SKM-1 (cell line): ENCODE measurements around the gene SULT2B1.

Source experiments
- DNase-seq: peaks from one replicate; lab custom pipeline; 2025; ENCODE audit not compliant: unreplicated experiment; lab: John Stamatoyannopoulos, UW

SULT2B1 gene

DNA sequence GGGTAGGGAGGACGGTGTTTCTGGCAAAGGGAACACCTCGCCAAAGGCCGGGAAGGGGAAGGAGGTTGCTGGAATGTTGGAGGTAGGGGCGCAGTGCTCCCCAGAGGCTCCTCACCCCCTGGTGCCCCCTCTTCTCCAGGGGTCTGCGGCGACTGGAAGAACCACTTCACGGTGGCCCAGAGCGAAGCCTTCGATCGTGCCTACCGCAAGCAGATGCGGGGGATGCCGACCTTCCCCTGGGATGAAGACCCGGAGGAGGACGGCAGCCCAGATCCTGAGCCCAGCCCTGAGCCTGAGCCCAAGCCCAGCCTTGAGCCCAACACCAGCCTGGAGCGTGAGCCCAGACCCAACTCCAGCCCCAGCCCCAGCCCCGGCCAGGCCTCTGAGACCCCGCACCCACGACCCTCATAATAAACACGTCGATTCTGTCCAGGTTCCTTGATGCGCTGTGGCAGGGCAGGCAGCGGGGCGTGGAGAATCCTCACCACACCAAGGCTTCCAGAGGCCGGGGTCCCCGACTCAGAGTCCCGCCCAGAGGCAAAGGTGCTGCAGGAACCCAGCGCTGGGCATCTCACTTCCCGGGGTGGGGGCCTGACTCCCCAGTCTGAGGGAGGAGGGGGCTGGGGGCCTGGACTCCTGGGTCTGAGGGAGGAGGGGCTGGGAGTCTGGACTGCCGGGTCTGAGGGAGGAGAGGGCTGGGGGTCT, 47.2 kb downstream of the SULT2B1 start:
- DNase-seq, result no peak

DNA sequence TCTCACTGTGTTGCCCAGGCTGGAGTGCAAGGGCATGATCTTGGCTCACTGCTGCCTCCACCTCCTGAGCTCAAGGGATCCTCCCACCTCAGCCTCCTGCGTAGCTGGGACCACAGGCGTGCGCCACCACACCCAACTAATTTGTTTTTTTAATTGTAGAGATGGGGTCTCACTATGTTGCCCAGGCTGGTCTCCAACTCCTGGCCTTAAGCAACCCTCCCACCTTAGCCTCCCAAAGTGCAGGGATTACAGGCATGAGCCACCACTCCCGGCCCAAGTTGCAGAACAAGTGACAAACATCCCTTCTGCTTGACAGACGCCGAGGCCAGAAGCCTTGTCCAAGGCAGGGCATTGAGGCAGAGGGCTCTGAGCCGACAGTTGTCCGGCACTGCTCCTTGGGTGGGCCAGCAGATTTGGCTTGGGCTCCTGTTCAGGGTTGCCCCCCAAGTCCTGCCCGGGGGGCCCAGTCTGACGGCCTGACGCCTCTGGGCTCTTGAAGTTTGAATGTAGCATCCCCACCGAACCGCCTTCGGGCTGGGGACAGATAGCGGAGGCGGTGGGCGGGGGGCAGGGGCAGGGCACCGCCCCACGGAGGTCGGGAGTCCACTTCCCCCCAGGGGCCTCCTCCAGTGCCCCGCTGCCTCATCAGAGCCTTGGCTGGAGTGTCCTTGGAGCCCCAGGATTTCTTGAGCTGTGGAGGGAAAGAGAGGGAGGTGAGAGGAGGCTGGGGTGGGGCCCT, 48.9 kb downstream of the SULT2B1 start:
- no peak for DNase-seq

GRCh38 chr19:48603001-48603400, 51.0 kb downstream of the SULT2B1 start:
- DNase-seq, result no peak

GRCh38 chr19:48603449-48603848, 51.5 kb downstream of the SULT2B1 start:
- no peak for DNase-seq

DNA sequence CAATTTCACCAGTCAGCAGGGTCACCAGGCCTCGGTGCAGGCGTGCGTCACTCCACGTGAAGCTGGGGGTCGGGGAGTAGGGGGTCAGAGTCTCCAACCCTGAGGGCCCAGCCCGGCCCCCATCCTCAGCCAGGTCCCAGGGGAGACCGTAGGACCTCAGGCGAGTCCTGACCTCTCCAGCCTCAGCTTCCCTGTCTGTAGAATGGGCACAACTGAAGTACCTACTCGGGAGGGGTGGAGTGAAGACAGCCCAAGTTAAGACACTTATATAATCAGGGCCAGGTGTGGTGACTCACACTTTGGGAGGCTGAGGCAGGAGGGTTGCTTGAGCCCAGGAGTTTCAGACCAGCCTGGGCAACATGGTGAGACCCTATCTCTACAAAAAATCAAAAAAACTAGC, 51.9 kb downstream of the SULT2B1 start:
- no peak for DNase-seq

DNA sequence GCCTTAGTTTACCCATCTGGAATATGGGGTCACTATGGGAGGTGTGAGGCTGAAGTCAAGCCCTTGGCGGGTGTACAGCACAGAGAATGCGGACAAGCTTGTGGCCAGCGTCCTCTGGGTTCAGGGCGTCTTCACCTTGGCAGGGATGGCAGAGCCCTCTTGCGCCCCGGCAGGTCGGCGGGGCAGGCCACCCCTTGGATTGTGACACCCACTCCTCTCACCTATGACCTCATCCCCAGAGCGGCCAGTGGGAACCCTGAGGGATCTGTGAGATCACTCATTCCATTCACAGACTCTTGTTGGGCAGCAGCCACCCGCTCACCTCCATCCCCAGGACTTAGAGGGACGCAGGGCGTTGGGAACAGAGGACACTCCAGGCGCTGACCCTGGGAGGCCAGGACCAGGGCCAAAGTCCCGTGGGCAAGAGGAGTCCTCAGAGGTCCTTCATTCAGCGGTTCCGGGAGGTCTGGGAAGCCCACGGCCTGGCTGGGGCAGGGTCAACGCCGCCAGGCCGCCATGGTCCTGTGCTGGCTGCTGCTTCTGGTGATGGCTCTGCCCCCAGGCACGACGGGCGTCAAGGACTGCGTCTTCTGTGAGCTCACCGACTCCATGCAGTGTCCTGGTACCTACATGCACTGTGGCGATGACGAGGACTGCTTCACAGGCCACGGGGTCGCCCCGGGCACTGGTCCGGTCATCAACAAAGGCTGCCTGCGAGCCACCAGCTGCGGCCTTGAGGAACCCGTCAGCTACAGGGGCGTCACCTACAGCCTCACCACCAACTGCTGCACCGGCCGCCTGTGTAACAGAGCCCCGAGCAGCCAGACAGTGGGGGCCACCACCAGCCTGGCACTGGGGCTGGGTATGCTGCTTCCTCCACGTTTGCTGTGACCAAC, 54.7 kb downstream of the SULT2B1 start, which contains the start of gene SPACA4:
TSS of gene SPACA4 (plus strand) at position 280 of the 896 bp plus-strand sequence. CDS start at position 517, 237 bp downstream.
- DNase-seq, result no peak

DNA sequence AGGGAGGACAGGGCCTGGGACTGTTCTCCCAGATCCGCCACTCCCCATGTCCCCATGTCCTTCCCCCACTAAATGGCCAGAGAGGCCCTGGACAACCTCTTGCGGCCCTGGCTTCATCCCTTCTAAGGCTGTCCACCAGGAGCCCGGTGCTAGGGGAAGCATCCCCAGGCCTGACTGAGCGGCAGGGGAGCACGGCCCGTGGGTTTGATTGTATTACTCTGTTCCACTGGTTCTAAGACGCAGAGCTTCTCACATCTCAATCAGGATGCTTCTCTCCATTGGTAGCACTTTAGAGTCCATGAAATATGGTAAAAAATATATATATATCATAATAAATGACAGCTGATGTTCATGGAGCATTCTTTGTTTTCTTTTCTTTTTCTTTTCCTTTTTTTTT, 55.4 kb downstream of the SULT2B1 start:
- no peak for DNase-seq

- peak; percentile 37 for DNase-seq
These were observed 56.9 kb downstream of the SULT2B1 start for GRCh38 chr19:48608798-48609263.

DNA sequence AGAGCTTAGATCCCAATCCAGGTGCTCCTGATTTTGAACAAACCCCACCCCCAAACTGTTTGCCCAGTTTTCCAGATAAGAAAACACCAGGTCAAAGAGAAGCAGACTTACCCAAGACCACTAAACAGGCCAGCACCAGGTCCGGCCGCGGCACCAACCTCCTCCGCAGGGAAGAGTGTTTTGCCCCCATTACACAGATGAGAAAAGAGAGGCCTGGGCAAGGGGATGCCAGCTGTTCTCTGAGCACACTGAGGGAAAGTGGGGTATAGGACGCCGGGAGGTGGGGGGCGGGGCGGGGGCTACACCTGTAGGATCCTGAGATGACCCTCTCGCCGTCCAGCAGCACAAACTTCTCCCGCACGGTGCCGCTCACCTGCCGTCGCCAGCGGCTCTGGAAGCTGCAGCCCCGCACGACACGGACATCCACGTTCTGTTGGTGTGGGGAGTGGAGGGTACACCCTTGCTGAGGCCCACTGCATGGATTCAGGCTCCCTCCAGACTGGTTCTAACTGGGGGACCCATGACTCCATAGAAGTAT, 57.7 kb downstream of the SULT2B1 start:
- DNase-seq, result no peak

- DNase-seq, result no peak
These were observed 59.9 kb downstream of the SULT2B1 start for GRCh38 chr19:48611872-48612271.

DNA sequence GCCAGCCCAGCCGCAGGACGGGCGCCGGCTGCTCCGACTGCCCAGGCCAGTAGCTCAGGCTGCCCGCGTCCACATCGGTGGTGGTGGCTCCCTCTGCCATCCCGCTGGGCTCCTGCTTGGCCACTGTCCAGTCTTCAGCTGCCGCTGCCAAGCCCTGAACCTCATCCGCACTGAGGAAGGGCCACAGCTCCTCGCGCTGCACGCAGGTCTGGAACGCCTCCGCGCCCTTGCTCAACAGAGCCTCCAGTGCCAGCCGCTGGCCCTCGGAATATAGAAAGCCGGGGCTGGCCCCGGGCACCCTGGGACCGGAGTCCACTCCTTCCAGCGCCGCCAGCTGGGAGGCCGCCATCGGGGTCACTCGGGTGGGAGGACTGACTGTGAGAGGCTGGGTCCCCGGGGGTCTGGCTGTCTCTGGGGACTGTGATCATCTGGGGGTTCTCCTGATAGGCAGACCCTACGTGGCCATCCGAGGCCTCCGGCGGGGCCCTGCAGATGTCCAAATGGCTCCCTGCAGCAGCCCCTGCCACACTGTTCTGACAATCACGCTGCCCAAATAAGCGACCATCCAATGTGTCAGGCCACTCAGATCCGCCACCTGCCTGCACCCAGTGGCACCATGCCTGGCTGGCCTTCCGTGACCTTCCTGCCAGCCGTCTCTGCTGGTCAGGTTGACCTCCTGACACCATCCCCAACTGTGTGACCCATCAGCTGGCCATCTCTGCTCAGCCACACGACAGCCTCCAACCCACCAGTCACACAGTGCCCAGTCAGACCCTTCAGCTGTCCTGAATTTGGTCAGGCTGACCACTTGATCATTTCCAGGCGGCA, 61.3 kb downstream of the SULT2B1 start:
- DNase-seq, result no peak

GRCh38 chr19:48613852-48614435, 62.0 kb downstream of the SULT2B1 start:
- DNase-seq, result no peak

- no peak for DNase-seq
These were observed 62.7 kb downstream of the SULT2B1 start, which contains the start of gene FAM83E for GRCh38 chr19:48614436-48615230. Gene FAM83E, minus strand, starts transcription at chr19:48615076. Its CDS starts 1,704 bp downstream, at chr19:48613372.

GRCh38 chr19:48615231-48616040, 63.5 kb downstream of the SULT2B1 start:
- DNase-seq, result no peak

DNA sequence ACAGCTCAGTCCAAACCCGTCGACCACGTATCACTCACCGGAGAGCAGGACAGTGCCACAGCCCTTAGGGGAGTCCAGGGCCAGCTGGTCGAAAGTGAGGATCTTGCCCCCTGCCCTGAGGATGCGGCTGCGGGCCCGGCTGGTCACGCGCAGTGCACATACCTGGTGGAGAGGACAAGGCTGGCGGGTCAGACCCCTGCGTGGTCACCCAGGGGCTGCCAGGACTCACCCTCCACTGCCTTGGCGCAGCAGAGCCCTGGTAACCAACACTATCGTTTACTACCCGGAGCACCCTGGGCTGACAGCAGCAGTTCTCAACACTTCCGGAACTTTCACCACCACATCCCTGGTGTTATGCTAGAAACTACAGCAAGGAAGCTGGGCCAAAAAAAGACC, 64.1 kb downstream of the SULT2B1 start:
- DNase-seq, result no peak

- no peak for DNase-seq
These were observed 64.6 kb downstream of the SULT2B1 start for GRCh38 chr19:48616491-48617056.

DNA sequence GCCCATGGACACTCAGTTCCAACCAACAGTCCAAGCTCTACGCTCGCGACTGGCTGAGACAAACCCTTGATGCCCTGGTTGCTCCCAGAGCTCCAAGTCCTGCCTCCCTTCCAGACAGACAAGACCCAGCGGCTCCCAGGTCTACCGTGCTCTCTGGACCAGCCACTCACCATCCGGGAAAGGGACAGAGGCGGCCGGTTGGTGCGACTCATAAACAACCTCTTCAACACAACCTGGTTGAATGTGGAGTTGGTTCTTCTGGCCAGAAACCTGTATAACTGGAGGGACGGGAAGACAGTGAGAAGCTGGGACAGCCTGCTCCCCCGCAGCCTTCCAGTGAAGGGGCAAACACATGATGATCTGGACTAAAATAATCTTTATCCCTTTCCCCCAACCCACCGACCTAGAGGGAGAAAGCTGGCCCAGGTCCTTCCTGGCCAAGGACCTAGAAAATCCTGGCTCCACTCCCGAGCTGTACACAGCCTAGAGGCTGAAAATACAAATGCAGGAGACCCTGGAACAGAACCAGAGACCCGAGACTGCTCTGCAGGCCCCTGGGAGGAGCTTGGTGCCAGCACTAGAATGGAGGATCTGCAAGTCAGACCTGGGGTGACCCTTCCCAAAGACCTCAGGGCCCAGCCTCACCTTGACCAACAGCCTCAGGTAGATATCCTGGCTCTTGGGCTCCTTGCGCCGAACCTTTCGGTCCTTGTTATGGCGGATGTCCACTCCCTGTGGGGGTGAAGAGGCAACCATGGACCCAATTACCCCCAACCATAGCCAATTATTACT, 65.4 kb downstream of the SULT2B1 start:
- no peak for DNase-seq
